ENCODE measurements around the gene ZNF385B. TPM values are rescaled to one million over a fixed set of nuclear protein-coding genes. Genes with fewer than 3 reads are reported as not detected.
"Not testable (repeated sequence)": the region's sequence is repeated elsewhere in the genome, so short reads cannot be mapped to it uniquely, and the experiment has no call there.

ZNF385B gene
- total RNA-seq, 2 donors from 2014 or later = not detected

DNA sequence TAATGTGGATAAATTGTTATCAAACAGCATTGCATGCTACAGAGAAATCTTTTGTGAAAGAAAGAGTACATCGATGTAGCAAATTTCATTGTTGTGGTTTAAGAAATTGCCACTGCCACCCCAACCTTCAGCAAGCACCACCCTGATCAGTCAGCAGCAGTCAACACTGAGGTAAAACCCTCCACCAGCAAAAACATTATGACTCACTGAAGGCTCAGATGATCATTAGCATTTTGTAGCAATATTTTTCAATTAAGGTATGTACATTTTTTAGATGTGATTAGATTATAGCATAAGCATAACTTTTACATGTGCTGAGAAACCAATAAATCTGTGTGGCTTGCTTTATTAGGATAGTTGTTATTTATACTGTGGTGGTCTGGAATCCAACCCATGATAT is 75.5 kb downstream of the ZNF385B start:
- no peaks in the 10 kb centered on the region for H3K9me3 ChIP-seq (ENCODE audit: control insufficient read depth, low read length, poor library complexity, severe bottlenecking)
- H3K4me3 Mint-ChIP-seq = no peak overlapping the region
- DNase-seq = no peak
- H3K27ac Mint-ChIP-seq = no peak overlapping the region
- no peaks in the 10 kb centered on the region for H3K27me3 Mint-ChIP-seq
- H3K4me1 Mint-ChIP-seq = no peaks in the 10 kb centered on the region
- no peaks in the 10 kb centered on the region for H3K36me3 Mint-ChIP-seq (ENCODE audit: low read depth)
- no peak for ATAC-seq

DNA sequence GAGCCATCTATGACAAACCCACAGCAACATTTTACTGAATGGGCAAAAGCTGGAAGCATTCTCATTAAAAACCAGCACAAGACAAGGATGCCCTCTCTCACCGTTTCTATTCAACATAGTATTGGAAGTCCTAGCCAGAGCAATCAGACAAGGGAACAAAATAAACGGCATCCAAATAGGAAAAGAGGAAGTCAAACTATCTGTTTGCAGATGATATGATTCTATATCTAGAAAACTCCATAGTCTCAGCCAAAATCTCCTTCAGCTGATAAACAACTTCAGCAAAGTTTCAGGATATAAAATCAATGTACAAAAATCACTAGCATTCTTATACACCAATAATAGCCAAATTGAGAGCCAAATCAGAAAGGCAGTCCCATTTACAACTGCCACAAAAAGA is 79.1 kb downstream of the ZNF385B start:
- not testable (repeated sequence) for H3K36me3 Mint-ChIP-seq (ENCODE audit: low read depth); ATAC-seq; H3K4me3 Mint-ChIP-seq; H3K9me3 ChIP-seq (ENCODE audit: control insufficient read depth, low read length, poor library complexity, severe bottlenecking); H3K27me3 Mint-ChIP-seq; H3K4me1 Mint-ChIP-seq; DNase-seq; H3K27ac Mint-ChIP-seq

DNA sequence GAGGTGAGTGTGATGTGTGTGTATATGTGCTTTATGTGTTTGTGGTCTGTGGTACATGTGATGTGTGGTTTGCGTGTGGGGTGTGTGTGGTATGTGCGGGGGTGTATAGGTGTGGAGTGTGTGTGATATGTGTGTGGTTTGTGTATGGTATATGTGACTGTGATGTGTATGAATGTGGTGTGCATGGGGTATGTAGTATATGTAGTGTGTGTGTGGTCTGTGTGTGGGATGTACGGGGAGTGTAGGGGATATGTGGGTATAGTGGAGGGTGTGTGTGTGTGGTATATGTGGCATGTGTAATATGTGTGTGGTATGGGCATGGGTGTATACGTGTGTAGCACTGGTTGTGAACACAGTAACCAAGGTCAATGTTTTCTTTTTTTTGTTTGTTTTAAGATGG is 87.4 kb downstream of the ZNF385B start:
- Mint-ChIP-seq H3K27me3 (no peaks in the 10 kb centered on the region), H3K4me3 (no peak overlapping the region), H3K36me3 (ENCODE audit: low read depth) (no peaks in the 10 kb centered on the region), H3K4me1 (no peaks in the 10 kb centered on the region), H3K27ac (no peak overlapping the region)
- H3K9me3 ChIP-seq (ENCODE audit: control insufficient read depth, low read length, poor library complexity, severe bottlenecking) = no peaks in the 10 kb centered on the region
- DNase-seq (no peak), ATAC-seq (no peak)

DNA sequence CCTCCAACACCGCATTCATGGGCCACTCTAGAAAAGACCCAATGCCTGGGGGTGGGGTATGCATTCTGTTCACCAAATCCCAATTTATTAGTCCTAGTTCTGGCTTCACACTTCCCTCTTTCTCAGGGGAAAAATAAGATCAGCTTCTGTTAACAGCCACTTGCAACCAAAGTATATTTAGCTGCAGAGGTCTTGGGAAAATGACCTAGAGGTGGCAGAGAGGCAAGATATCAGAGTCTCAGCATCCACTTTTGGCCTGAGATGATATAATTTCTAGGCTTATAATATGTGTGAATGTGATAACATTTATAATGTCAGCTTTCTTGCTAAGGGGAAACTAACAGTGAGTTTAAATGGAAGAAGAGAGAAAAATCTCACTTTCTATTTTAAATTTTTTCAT is 89.1 kb downstream of the ZNF385B start:
- H3K4me3 Mint-ChIP-seq = no peak overlapping the region
- peaks cover 5% of the 10 kb centered on the region for H3K27me3 Mint-ChIP-seq
- ATAC-seq (no peak), DNase-seq (no peak)
- H3K27ac Mint-ChIP-seq = no peak overlapping the region
- no peaks in the 10 kb centered on the region for H3K4me1 Mint-ChIP-seq
- no peaks in the 10 kb centered on the region for H3K9me3 ChIP-seq (ENCODE audit: control insufficient read depth, low read length, poor library complexity, severe bottlenecking)
- no peaks in the 10 kb centered on the region for H3K36me3 Mint-ChIP-seq (ENCODE audit: low read depth)

DNA sequence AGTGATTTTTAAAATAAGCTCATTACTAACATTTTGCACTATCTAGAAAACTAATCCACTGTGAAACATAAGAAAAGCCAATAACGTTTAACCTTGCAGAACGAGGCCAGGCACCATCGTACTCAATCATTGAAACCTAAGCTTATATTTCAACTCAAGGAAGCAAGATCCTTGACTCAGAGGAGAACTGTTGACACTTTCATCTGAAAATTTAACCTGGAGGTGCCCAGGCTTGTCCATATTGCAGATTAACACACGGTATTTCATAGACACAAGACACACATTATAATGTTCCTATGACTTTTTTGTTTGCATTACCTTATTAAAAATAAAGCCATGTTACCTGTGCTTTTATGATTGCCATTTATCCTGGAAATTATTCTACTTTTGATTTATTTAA is 89.6 kb downstream of the ZNF385B start:
- Mint-ChIP-seq H3K36me3 (ENCODE audit: low read depth) (no peaks in the 10 kb centered on the region), H3K4me3 (no peak overlapping the region), H3K4me1 (no peaks in the 10 kb centered on the region), H3K27ac (no peak overlapping the region), H3K27me3 (peaks cover 5% of the 10 kb centered on the region)
- ATAC-seq (no peak), DNase-seq (no peak)
- no peaks in the 10 kb centered on the region for H3K9me3 ChIP-seq (ENCODE audit: control insufficient read depth, low read length, poor library complexity, severe bottlenecking)

DNA sequence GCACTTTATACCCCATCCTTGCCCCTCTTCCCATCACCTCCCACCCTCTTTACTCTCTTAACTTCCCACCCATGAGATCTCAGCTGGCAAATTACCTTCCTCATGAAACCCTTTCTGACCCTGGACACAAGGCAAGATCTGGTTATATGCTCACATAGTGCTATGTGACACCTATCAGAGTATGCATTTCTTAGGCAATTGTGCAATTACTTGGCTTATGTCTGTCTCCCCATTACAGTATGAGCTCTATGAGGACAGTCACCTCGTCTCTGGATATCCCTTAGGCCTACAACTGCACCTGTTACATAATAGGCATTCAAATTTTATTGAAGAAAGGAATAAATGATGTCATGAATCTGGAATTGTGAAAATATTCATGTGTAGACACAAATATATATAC is 91.4 kb downstream of the ZNF385B start:
- H3K27me3 Mint-ChIP-seq = peaks cover 9% of the 10 kb centered on the region
- H3K9me3 ChIP-seq (ENCODE audit: control insufficient read depth, low read length, poor library complexity, severe bottlenecking) = no peaks in the 10 kb centered on the region
- DNase-seq (no peak), ATAC-seq (no peak)
- H3K4me1 Mint-ChIP-seq = no peaks in the 10 kb centered on the region
- no peak overlapping the region for H3K27ac Mint-ChIP-seq
- no peaks in the 10 kb centered on the region for H3K36me3 Mint-ChIP-seq (ENCODE audit: low read depth)
- no peak overlapping the region for H3K4me3 Mint-ChIP-seq

DNA sequence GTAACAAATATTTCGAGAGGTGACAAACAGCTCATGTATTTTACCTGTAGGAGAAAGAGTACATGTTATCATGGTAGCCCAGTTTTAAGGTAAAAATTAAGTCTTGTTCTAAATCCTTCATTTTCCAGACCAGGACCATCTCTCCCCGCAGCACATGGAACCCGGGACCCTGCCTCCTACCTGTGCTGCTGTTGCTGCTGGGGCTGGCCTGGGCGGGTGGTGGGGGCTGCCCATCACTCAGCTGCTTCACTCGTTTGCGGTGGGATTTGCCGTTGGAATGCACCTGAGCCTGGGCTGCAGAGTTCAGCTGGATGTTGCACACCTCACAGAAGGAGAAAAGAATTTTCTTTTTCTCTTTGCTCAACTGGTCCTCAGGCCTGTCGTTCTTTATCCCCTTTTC is 92.1 kb downstream of the ZNF385B start:
- Mint-ChIP-seq H3K27ac (no peak overlapping the region), H3K4me1 (no peaks in the 10 kb centered on the region), H3K27me3 (peaks cover 9% of the 10 kb centered on the region), H3K4me3 (no peak overlapping the region), H3K36me3 (ENCODE audit: low read depth) (no peaks in the 10 kb centered on the region)
- H3K9me3 ChIP-seq (ENCODE audit: control insufficient read depth, low read length, poor library complexity, severe bottlenecking) = no peaks in the 10 kb centered on the region
- DNase-seq = no peak
- no peak for ATAC-seq

DNA sequence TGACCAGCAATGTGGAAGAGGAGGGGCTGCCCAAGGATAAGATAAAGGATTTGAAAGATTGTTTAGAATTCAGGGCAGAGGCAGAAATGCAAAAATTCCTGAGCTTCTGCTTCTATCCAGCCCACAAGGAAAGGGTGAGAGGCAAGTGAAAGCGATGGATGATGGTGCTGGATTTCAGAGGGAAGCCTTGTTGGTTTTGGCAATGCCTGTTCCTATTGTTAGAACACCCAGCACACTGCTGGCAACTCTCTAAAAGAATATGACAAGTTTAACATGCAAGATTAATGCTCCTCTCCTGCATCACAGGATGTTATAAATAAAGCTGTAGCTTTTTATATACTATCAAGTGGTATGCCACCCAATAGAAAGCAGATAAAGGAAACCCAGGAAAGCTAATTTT is 92.6 kb downstream of the ZNF385B start:
- ATAC-seq = no peak
- H3K27ac Mint-ChIP-seq = no peak overlapping the region

DNA sequence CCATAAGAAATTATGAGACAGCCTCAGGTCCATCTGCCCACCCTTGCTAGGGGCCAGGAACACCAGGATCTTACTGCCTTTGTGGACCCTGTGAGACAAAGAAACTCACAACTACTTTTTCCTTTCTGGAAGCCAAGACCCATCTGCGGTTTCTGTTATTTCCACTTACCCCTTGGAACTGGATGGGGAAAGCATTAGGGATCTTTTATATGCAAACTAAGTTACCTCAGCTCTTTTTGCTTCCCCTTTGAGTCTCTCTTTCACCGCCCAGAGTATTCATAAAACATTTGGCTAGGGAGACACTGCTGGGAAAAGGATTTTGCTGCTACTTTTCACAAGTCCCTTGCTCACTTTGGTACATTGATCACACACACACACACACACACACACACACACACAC is 95.7 kb downstream of the ZNF385B start:
- no peak overlapping the region for H3K4me3 Mint-ChIP-seq
- DNase-seq (no peak), ATAC-seq (no peak)
- H3K27me3 Mint-ChIP-seq = peaks cover 9% of the 10 kb centered on the region
- no peaks in the 10 kb centered on the region for H3K4me1 Mint-ChIP-seq
- no peaks in the 10 kb centered on the region for H3K9me3 ChIP-seq (ENCODE audit: control insufficient read depth, low read length, poor library complexity, severe bottlenecking)
- no peak overlapping the region for H3K27ac Mint-ChIP-seq
- H3K36me3 Mint-ChIP-seq (ENCODE audit: low read depth) = no peaks in the 10 kb centered on the region

More for the DNA sequence above, 92.6 kb downstream of the ZNF385B start:
- Mint-ChIP-seq H3K4me1 (no peaks in the 10 kb centered on the region), H3K36me3 (ENCODE audit: low read depth) (no peaks in the 10 kb centered on the region), H3K27me3 (peaks cover 9% of the 10 kb centered on the region), H3K4me3 (no peak overlapping the region)
- no peak for DNase-seq
- H3K9me3 ChIP-seq (ENCODE audit: control insufficient read depth, low read length, poor library complexity, severe bottlenecking) = no peaks in the 10 kb centered on the region

DNA sequence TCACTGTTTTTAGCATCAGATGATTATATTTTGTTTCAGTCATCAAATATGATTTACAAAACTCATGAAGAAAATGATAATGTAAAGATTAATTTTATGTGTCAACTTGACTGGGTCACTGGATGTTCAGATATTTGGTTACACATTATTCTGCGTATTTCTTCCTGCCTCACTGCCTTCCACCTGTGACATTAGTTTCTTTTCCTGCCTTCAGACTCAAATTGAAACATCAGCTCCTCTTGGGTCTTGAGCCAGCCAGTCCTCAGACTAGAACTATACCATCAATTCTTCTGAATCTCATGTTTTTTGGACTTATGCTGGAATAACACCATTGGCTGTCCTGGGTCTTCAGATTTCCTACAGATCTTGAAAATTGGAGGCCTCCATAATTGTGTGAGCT is 96.7 kb downstream of the ZNF385B start:
- ATAC-seq (no peak), DNase-seq (no peak)
- peaks cover 9% of the 10 kb centered on the region for H3K27me3 Mint-ChIP-seq
- H3K4me3 Mint-ChIP-seq = no peak overlapping the region
- no peaks in the 10 kb centered on the region for H3K9me3 ChIP-seq (ENCODE audit: control insufficient read depth, low read length, poor library complexity, severe bottlenecking)
- H3K4me1 Mint-ChIP-seq = no peaks in the 10 kb centered on the region
- no peak overlapping the region for H3K27ac Mint-ChIP-seq
- no peaks in the 10 kb centered on the region for H3K36me3 Mint-ChIP-seq (ENCODE audit: low read depth)

DNA sequence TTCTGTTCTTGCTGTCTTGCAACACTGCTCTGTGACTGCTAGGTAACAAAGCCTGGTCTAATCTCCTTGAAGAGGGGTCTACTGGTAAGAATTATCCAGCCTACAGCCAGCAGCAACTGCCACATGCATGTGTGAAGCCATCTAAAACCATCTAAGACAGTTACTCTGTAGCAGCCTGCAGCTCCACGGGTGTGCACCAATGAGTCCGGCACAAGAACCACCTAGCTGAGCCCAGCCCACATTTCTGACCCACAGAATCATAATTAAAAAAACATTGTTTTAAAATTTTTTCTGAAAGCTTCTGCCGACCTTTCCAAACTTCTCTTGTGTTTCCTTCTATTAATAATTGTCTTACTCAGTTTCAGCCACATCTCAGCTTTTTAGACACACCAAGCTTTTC is 102.8 kb downstream of the ZNF385B start:
- no peaks in the 10 kb centered on the region for H3K4me1 Mint-ChIP-seq
- H3K9me3 ChIP-seq (ENCODE audit: control insufficient read depth, low read length, poor library complexity, severe bottlenecking) = no peaks in the 10 kb centered on the region
- H3K27ac Mint-ChIP-seq = no peak overlapping the region
- ATAC-seq (no peak), DNase-seq (no peak)
- H3K27me3 Mint-ChIP-seq = no peaks in the 10 kb centered on the region
- no peak overlapping the region for H3K4me3 Mint-ChIP-seq
- no peaks in the 10 kb centered on the region for H3K36me3 Mint-ChIP-seq (ENCODE audit: low read depth)

DNA sequence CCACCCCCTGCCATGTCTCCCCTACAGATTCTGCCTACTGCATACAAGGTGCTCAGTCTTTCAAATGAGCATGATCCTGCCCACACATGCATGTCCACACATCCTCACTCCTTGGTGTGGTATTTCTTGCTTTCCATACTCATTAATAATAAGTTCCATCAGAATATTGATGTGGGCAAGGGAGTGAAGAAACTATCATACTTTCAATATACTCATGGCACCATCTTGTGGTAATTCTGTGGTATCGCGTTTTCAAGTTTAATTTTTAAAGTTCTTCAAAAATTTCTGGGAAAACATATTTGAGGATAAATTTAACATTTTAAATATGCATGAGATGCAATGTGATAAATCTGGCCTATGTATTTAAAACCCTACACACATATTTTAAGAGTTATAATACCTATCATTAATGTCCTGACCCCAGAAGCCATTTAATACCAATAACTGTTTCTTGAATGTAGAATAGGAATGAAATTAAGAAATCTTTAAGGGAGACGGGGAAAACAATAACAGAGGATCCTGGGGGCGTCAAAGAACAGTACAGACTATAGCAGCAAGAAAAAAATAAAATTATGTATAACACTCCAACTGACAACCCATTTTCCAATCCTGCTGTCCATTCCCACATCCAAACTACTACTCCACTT is 110.1 kb downstream of the ZNF385B start:
- no peaks in the 10 kb centered on the region for H3K9me3 ChIP-seq (ENCODE audit: control insufficient read depth, low read length, poor library complexity, severe bottlenecking)
- H3K27me3 Mint-ChIP-seq = no peaks in the 10 kb centered on the region
- DNase-seq (no peak), ATAC-seq (no peak)
- H3K4me1 Mint-ChIP-seq = no peaks in the 10 kb centered on the region
- no peak overlapping the region for H3K27ac Mint-ChIP-seq
- H3K36me3 Mint-ChIP-seq (ENCODE audit: low read depth) = no peaks in the 10 kb centered on the region
- no peak overlapping the region for H3K4me3 Mint-ChIP-seq

DNA sequence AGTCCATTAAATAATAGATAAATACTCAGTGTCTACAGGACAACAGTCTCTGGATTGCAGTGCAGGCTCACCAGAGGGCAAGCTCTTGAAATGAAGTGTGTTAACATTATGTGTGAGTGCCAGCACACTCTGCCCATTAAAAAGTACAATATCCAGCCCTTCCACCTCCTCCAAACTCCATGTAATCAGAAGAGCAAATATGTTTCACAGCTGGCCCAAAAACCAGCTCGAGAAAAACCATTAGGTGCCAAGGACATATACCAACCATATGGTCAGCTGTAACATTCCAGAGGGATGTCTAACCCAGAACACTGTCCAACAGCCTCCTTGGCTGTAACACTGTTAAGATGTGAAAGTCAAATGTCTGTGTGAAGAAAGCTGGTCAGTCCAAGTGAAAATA is 112.2 kb downstream of the ZNF385B start:
- H3K9me3 ChIP-seq (ENCODE audit: control insufficient read depth, low read length, poor library complexity, severe bottlenecking) = no peaks in the 10 kb centered on the region
- DNase-seq (no peak), ATAC-seq (no peak)
- Mint-ChIP-seq H3K4me3 (no peak overlapping the region), H3K36me3 (ENCODE audit: low read depth) (no peaks in the 10 kb centered on the region), H3K4me1 (no peaks in the 10 kb centered on the region), H3K27me3 (peaks cover 5% of the 10 kb centered on the region), H3K27ac (no peak overlapping the region)

DNA sequence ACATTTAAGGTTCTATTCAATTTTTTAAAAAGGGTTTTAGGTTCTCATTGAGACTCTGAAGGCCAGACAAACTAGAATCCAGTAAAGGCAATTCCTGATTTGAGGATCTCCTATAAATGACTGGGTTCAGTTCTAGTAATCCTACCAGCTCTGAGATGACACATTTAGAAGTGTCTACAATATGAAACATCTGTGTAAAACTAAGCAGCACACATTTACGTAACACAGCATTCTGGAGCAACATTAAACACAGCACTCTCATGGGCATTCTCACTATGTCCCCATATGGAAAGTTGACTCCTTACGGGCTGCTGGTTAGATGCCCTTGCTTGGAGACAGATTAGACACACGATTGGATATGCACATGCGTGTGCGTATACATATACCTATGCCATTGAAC is 114.4 kb downstream of the ZNF385B start:
- DNase-seq = no peak
- ATAC-seq = no peak
- H3K4me3 Mint-ChIP-seq = no peak overlapping the region
- no peaks in the 10 kb centered on the region for H3K9me3 ChIP-seq (ENCODE audit: control insufficient read depth, low read length, poor library complexity, severe bottlenecking)
- H3K27me3 Mint-ChIP-seq = peaks cover 6% of the 10 kb centered on the region
- no peaks in the 10 kb centered on the region for H3K36me3 Mint-ChIP-seq (ENCODE audit: low read depth)
- no peak overlapping the region for H3K27ac Mint-ChIP-seq
- no peaks in the 10 kb centered on the region for H3K4me1 Mint-ChIP-seq

Measured in T-helper 17 cell (primary cell).